Umbilical cord (tissue), 2 donors: ENCODE results near the gene HSDL2. TPM values are rescaled to one million over a fixed set of nuclear protein-coding genes. Genes with fewer than 3 reads are reported as not detected.

Experiments
- DNase-seq: peaks from one replicate; pipeline ENCODE4 v3.0.0-alpha.2; 2015; ENCODE audit warnings: low spot score
- total RNA-seq: library from RNA; depleted of rRNA; stranded (reverse); fragments of >200 nt; gene quantifications from one replicate; pipeline ENCODE4 v1.2.3, GENCODE V29; 2014; ENCODE audit warnings: low replicate concordance; ENCODE audit not compliant: insufficient read depth

The HSDL2 gene
- total RNA-seq, 1 donor from 2014 or later: 18.3 TPM

- peak; percentile 68 for DNase-seq
Measured at GRCh38 chr9:112446526-112446925, 66.6 kb downstream of the HSDL2 start.

- peak; percentile 83 for DNase-seq
Measured at GRCh38 chr9:112447283-112447761, 67.4 kb downstream of the HSDL2 start.

- no peak for DNase-seq
Measured at GRCh38 chr9:112462855-112463254, 82.9 kb downstream of the HSDL2 start.

- DNase-seq: no peak
Measured at GRCh38 chr9:112465352-112465751, 85.4 kb downstream of the HSDL2 start.

GRCh38 chr9:112472996-112473395 lies 93.1 kb downstream of the HSDL2 start:
- DNase-seq: no peak

GRCh38 chr9:112473986-112474385 lies 94.1 kb downstream of the HSDL2 start:
- no peak for DNase-seq

GRCh38 chr9:112475318-112475717 lies 95.4 kb downstream of the HSDL2 start:
- DNase-seq: no peak

GRCh38 chr9:112477330-112477729 lies 97.4 kb downstream of the HSDL2 start:
- DNase-seq: no peak

- DNase-seq: no peak
Measured at GRCh38 chr9:112479221-112479620, 99.3 kb downstream of the HSDL2 start.

- no peak for DNase-seq
Measured at GRCh38 chr9:112484607-112485006, 104.7 kb downstream of the HSDL2 start.

GRCh38 chr9:112485574-112485973 lies 105.7 kb downstream of the HSDL2 start:
- DNase-seq: no peak

GRCh38 chr9:112486221-112487007 lies 106.5 kb downstream of the HSDL2 start, which contains the start of gene KIAA1958:
TSS of gene KIAA1958 (plus strand) at chr9:112486827. CDS start at chr9:112574081, 87,254 bp downstream.
- peak; percentile 72 for DNase-seq

- DNase-seq: peak; percentile 43
Measured at GRCh38 chr9:112487008-112487798, 107.3 kb downstream of the HSDL2 start.

GRCh38 chr9:112487799-112488340 lies 108.0 kb downstream of the HSDL2 start:
- DNase-seq: peak; percentile 7

GRCh38 chr9:112489039-112489546 lies 109.2 kb downstream of the HSDL2 start:
- no peak for DNase-seq

GRCh38 chr9:112489876-112490666 lies 110.2 kb downstream of the HSDL2 start:
- DNase-seq: no peak

GRCh38 chr9:112493393-112494137 lies 113.7 kb downstream of the HSDL2 start:
- DNase-seq: no peak

- no peak for DNase-seq
Measured at GRCh38 chr9:112494153-112494552, 114.2 kb downstream of the HSDL2 start.

- no peak for DNase-seq
Measured at GRCh38 chr9:112495614-112496013, 115.7 kb downstream of the HSDL2 start.

- DNase-seq: no peak
Measured at GRCh38 chr9:112496074-112496722, 116.3 kb downstream of the HSDL2 start.
